ENCODE results near the gene ZBTB3.
A peak's percentile ranks its signal among the peaks of the same experiment; 100 is the strongest.
"Not testable (repeated sequence)": the region's sequence is repeated elsewhere in the genome, so short reads cannot be mapped to it uniquely, and the experiment has no call there.

The ZBTB3 gene

DNA sequence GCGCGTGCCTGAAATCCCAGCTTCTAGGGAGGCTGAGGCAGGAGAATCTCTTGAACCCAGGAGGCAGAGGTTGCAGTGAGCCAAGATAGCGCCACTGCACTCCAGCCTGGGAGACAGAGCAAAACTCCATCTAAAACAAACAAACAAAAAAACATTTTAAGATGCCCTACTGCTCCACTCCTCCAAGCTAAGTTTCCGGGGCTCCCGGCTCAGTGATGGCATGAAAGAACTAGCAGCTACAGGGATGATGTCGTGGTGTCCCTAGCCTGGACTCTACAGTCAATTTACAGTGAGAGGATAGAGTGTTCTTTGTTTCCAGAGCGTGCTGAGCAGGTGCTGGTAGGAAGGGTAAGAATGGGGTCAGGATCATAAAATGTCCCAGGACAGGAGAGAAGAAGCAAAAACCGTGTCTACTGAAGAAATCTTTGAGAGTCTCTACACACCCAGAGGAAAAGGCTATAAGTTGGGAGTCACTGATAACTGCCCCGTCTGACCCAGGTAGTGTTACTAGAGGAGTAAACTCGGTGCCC, 1.2 kb upstream of the ZBTB3 start:
- DNase-seq, result no peak

DNA sequence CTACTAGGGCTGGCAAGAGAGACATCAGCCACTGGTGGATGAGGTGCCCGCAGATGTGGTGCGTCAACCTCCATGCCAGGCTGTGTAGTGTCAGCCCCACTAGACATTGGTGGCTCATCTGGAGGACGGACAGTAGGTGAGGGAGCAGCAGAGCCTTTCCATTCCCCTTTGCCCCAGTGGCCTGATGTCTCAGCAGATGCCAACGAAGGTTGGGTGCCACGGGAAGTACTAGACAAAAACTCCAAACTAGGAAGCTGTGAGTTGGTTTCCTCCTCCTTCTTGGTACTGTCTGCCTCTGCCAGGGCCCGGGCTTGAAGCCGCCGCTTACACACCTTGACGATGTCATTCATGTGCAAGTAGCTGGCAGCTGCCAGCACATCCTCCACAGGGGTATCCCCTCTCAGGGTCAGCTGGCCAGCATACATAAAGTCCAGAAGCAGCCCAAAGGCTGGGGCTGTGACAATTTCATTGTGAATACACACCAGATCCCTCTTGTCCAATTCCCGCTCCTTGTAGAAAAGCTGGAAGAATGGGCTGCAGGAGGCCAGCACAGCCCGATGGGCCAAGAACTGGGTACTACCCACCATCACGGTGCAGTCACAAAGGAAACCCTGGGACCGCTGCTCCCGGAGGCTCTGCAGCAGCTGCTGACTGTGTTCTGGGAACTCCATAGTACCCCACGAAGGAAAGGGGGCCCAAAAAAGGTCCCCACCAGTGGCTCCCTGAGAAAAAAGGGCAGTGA, 795 bp downstream of the ZBTB3 start:
- DNase-seq, result no peak

DNA sequence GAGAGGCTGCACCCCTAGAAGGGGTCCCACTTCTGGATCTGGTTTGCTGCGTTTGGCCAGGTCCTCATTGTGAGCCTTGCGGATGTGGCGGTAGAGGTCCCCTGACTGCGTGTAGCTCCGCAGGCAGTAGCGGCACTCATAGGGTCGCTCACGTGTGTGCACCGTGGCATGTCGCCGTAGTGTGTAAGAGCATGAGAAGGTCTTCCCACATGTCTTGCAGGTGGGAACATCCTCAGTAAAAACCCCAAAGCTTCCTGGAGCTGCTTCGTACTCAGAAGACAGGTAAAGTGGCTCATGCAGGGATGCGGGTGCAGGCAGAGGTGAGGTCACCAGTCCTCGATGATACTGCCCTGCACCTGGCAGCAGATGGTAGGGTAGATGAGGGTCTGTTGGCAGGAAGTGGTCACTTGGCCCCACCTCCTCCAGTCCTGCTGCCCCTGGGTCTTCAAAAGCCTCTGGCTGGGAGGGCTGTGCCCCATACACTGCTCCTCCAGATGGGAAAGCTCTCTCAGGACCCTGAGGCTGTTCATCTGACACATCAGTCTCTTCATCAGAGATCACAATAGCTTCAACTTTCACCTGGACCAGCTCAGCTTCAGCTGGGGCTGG, 1.7 kb downstream of the ZBTB3 start:
- DNase-seq, result no peak

DNA sequence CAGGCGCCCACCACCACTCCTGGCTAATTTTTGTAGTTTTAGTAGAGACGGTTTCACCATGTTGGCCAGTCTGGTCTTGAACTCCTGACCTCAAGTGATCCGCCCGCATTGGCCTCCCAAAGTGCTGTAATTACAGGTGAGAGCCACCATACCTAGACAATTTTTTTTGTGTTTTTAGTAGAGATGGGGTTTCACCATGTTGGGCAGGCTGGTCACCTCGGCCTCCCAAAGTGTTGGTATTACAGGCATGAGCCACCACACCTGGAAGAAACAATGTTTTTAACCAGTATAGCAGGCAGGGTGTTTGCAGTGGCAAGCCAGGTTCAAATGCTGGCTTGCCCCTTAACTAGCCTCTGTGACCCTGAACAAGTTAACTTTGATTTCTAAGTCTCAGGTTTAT, 4.0 kb downstream of the ZBTB3 start:
- not testable (repeated sequence) for DNase-seq

DNA sequence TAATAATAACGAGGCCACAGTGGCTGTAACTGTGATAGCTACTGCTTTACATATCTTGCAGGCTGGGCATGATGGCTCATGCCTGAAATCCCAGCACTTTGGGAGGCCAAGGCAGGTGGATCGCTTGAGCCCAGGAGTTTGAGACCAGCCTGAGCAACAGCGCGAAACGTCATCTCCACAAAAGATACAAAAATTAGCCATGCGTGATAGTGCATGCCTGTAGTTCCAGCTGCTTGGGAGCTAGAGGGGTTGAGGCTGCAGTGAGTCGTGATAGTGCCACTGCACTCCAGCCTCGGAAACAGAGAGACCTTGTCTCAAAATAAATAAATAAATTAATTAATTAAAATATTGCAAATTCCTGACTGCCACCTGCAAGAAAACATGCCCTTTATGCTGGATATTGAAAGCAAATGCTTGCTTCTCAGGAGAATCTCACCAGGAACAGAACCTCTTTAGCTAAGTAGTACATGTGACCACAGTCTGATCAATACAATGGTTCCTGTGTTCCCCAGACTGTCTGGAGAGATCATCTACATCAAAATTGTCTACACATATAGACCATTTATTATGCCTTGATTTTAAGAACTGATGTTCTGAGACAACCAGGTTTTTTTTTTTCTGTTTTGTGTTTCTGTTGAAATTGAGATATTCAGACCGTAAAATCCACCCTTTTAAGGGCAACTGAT, 6.3 kb downstream of the ZBTB3 start:
- DNase-seq, result no peak

DNA sequence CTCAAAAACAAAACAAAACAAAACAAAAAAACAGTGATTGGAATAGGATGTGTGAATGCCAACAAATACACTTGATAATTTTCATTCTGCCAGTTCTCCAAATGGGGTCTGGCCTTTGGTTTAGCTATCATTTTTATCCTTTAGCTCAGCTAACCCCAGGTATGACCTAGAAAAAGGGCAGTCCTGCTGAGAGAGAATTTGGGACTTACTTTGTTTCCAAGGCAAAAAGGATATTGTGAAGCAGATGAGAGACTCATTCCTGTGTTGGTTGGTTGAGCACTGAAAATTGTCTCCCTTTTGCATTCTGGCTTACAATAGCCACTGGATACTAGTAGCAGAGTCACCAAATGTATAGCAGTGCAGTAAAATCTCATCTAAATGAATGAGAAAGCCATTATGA, 16.8 kb downstream of the ZBTB3 start:
- DNase-seq, result no peak

DNA sequence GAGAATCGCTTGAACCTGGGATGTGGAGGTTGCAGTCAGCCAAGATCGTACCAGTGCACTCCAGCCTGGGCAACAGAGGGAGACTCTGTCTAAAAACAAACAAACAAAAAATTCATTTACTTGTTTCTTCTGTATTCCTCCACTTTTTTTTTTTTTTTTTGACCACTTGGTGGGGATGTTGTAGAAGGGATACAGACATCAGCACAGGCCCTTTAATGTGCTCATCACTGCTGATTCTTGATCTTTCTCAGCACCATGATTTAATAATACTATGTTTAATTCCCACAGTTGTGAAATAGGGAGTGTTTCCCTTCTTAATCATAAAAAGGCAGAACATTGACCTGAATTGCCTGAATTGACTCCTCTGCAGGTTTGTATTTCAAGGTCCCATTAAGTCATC, 21.1 kb downstream of the ZBTB3 start:
- DNase-seq, result no peak

DNA sequence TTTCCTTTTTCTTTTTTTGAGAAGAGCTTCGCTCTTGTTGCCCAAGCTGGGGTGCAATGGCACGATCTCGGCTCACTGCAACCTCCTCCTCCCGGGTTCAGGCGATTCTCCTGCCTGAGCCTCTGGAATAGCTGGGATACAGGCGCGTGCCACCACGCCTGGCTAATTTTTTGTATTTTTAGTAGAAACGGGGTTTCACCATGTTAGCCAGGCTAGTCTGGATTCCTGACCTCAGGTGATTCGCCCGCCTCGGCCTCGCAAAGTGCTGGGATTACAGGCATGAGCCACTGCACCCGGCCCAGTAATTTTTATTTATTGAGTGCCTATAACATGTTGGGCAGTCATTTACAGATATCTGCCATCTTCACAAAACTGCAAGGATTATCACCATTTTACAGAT, 23.9 kb downstream of the ZBTB3 start:
- not testable (repeated sequence) for DNase-seq

DNA sequence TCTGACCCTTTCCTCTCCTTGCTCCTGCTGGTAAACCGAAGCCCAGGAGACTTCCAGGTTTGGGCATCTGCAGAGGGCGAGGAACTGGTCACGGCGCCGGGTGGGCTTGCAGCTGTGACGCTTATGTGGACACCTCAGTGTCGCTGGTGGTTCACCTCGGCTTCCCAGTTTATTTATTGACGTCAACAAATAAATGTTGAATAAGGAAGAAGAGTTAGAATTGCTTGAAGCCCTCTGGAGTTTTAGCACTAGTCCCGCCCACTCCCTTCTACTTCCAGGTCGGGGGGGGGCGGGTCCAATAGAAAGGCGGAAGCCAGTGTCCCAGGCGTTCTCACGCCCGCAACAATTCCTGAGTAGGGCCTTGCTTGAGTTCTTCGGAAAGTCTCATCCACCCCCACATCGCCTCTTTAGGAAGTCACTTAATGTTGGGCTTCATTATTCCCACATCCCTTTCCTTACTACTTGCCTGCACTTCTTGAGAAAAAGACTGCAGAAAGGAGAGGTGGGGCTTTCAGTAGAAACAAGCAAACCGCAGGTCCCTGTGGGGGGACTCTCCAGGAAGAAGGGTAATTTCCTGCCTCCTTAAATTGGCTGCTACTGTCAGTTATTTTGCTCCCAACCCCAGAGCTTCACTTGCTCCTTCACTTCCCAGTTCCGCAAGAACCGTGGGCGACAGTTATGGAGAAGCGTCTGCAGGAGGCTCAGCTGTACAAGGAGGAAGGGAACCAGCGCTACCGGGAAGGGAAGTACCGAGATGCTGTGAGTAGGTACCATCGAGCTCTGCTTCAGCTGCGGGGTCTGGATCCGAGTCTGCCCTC, 25.6 kb downstream of the ZBTB3 start, which contains the start of gene TTC9C:
TTC9C (plus strand) TSS at position 316 of the 818 bp plus-strand sequence; CDS start at position 679, 363 bp downstream.
- peak; percentile 93 for DNase-seq

DNA sequence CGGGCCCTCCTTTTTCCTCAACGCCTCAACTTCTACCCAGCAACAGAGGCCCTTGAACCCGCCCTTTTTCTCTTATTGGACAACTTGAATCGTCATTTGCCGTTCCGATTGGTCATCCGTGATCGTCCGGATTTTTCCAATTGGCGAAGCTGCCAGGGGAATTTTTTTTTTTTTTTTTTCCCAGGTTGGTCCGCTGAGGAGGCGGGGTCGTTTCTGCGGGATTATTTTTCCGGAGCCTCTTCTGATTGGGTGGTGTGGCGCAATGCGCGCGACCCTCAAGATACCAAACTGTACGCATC, 26.1 kb downstream of the ZBTB3 start:
- DNase-seq, result peak; percentile 100

DNA sequence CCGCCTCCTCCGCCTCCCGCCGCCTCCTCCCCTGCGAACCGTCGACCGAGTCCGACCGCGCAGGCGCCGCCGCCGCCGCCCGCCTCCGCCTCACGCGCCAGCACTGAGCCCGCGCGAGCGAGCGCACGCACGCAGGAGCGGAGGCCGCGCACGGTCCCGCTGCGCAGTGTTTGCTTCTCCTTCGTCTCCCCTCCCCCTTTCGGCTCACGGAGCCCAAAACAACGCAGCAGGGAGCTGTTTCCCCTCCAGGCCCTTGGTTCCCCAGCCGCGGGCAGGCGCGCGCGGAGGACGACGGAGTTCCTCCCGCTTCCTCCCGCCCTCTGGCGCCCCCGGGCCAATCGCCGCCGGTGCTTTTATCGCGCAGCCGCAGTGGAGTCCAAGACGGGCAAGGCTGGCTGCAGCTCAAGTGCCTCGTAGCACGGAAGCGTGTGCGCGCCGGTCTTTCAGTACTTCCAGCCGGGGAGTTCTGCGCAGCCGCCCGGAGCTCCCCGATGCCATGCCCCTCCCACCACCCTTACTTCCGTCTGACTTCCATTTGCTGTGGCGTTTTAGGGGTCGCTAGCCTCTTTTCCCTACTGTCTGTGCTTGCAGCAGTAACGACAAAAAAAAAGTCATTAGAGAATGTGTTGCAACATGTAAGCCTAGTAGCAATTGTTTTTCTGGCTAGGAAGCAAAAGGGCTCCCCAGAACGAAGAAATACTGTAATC, 26.6 kb downstream of the ZBTB3 start, which contains the start of gene HNRNPUL2:
HNRNPUL2 (minus strand) TSS at position 293 of the 707 bp plus-strand sequence. CDS start 301 bp downstream, outside the sequence.
- peak; percentile 100 for DNase-seq

DNA sequence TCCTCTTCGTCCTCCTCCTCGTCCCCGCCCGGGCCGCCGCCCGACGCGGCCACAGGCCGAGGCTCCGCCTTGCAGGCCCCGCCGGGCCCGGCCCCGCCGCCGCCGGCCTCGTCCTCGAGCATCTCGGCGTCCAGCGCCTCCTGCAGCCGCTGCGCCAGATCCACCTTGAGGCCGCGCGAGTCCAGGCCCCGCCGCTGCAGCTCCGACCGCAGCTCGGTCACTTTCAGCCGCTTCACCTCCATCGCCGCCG, 27.1 kb downstream of the ZBTB3 start:
- no peak for DNase-seq

DNA sequence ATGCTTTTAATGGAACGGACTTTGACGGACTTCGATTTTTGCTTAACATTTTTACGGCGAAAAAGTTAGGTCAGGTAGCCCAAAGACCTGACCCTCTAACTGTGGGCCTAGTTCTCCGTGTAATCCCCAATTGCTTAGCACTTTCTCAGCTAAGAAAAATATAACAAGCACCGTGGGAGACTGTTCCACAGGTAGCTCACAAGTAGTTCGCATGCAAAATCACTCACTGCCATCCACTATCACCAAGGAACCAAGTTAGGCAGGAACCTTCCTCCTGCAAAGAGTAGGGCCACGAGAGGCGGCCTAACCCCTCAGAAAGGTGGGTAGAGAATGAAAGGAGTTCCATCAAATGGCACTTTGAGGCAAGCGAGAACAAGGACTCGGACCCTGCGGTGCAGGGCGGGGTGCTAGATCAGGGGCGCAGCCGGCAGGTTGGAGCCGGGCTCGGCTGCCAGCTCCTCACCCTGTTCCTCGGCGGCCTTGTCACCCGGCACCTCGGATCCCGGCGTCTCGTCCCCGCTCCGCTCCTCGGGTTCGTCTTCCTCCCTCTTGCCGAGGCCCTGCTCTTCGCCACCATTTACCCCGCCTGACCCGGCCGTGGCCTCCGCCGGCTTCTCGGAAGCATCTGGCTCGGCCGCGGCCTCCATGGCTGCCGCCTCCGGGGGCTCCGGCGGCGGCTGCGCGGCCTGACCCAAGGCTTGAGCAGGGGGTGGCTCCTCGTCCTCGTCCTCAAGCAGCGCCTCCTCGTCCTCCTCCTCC, 27.6 kb downstream of the ZBTB3 start:
- no peak for DNase-seq

DNA sequence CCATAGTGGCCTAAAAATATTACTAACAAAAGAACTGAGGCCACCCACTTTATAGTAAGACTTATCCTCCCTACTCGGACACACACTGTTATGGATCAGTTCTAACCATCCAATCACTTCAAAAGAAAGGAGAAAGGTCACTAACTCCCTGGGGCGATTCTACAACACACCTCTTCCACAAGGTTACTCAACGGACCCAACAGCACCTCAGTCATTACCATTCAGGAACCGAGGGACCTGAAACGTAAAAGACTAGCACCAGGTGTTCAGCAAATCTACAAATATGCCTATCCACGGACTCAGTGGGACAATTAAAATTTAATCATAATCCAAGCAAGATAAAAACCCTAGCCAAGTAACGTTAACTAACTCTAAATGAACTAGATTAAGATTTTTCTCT, 28.3 kb downstream of the ZBTB3 start:
- no peak for DNase-seq

DNA sequence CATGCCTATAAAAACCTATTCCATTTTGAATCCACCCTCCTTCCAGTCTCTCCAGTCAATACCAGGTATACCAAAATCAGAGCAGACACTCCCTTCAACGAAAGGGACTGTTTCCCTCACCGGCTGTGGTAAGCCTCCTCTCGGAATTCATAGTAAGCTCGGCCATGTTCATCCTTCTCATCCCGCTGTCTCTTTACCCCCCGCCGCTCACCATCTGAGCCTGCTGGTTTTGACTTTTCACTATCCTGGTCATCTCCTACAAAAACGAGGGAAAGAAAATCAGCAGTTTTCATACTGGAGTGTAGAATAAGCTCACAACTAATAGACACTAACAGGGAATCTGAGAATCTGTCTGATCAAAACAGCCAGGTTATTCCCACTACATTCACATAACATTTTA, 29.8 kb downstream of the ZBTB3 start:
- DNase-seq, result no peak

DNA sequence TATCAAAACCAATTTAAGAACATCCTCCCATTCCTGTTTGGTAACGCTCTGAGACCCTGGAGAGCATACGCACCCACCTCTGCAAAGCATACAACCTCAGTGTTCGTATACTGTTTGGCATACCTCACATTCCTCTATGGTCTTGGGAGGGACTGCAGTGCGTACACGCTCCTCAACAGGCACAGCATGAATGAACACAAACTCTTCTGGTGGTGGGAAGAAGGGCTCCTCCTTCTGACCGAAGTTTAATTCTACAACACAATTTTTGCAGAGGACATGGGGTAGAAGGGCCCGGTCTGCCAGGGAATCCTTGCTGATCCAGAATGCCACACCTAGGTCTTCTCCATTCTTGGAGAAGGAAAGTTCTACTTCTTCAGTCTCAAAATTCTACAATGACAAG, 32.0 kb downstream of the ZBTB3 start:
- DNase-seq, result no peak

DNA sequence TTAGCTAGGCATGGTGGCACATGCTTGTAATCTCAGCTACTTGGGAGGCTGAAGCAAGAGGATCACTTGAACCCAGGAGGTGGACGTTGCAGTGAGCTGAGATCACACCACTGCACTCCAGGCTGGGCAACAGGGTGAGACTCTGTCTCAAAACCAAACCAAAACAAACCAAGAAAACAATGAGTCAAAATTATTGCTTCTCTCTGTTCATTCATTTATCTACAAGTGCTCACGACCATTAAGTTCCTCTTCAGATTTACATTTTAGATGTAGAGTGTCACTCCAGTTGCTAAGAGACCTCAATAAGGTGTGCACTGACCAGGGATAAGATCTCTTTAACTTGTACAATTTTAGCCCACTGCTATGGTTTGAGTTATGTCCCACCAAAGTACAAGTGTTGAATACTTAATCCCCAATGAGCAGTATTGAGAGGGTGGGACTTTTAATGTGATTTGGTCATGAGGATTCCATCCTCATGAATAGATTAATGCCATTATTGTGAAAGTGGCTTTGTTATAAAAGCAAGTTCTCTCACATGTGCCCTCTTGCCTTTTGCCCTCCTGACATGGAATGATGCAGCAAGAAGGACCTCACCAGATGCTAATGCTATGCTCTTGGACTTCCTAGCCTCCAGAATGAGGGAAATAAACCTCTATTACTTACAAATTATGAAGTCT, 34.5 kb downstream of the ZBTB3 start:
- DNase-seq, result no peak

DNA sequence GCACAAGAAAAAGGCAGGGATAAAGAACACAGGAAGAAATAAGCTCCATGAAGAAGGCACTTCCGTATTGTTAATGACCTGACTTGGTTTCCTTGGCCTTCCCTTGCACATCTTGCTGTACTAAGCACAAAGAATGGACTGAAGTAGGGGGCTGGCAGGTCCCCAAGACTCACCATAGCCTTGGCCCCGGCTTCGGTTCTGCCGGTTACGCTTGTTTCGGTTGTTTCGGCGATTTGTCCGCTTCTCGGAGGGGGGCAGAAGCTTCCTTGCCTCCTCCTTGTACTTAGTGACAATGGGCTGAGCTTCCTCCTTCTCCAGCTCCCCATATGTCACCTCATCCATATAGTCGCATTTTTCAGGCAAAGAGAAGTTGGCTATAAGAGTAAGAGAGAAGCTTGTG, 37.1 kb downstream of the ZBTB3 start:
- DNase-seq, result no peak

DNA sequence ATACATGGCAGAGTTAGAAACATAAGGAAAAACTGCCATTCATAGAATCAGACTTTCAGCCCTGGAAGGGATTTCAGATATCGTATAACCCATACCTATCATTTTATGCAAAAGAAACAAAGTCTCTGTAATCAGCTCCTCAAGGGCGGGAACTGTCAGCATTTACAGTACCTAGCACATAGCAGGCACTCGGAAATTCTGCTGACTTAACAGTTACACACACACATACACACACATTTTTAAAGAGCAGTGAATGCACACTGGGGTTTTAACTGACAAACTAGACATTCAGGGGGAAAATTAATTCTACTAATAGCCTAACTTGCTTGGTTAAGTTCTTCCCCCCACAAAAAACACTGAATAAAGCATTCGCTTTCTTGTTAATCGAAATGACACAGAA, 37.8 kb downstream of the ZBTB3 start:
- DNase-seq, result no peak

DNA sequence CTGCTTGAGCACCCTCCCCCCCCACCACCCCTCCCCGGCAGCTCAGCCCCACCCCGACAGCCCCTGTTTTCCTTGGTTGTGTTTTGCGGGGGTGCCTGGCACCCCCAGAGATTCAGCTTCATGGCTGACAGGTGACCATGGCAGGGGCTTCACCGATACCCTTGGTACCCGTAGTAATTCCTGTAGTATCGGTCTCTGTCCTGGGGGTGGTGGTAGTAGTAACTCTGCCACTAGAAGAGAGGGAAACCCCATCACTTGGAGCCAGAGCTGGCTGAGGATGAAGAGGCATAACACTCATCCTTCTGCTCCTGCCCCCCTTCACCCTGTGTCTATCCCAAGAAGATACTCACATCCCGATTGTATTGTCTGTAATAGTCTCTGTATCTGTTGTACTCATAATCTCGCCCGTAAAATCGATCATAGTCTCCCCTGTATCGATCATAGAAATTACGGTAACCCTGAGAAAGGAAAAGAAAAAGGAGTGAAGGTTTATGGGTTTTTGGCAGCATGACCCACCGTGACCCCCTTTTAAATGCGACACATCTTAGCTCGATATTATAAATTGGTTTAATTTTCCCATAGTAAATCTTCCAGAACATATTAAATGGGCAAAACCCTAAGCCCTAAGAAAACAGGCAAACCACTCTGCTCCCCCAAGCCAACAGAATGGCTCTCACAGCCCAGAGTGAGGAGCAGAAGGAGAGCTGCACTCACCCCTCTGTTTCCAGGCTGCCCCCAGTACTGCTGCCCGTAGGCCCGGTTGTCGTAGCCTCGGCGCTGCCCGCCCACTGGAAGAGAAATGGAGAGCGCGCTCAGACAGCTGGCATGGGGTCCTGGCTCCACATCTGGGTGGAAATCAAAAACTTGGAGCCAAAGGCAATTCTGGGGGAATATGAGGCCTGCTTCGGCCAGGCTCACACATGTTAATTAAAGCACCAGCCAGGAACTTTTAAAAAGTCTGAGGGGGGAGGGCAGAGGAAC, 38.5 kb downstream of the ZBTB3 start:
- DNase-seq, result no peak
